Gastroesophageal sphincter (tissue), 3 donors: ENCODE results near the gene CD320.

Experiments
- CTCF ChIP-seq, 4 experiments: fragments of 200-600 bp in 2 of 4; fragments of 450-650 bp in 2 of 4; sonication (generic) in 1 of 4; IDR thresholded peaks; one replicate each; pipeline ENCODE4 v1.5.1; 2017 to 2019; ENCODE audit warnings: antibody characterized with exemption in 4 of 4, mild to moderate bottlenecking in 2 of 4, moderate library complexity in 2 of 4
- EP300 ChIP-seq: sonication (generic); formaldehyde crosslinking; IDR thresholded peaks from one replicate; pipeline ENCODE4 v1.6.1; 2017; ENCODE audit warnings: antibody characterized with exemption, mild to moderate bottlenecking
- POLR2A ChIP-seq, 2 donors: fragments of 450-650 bp; IDR thresholded peaks; one replicate each; pipeline ENCODE4 v1.6.1; 2017; ENCODE audit warnings: antibody characterized with exemption in 2 of 2, mild to moderate bottlenecking in 2 of 2, moderate library complexity in 1 of 2

DNA sequence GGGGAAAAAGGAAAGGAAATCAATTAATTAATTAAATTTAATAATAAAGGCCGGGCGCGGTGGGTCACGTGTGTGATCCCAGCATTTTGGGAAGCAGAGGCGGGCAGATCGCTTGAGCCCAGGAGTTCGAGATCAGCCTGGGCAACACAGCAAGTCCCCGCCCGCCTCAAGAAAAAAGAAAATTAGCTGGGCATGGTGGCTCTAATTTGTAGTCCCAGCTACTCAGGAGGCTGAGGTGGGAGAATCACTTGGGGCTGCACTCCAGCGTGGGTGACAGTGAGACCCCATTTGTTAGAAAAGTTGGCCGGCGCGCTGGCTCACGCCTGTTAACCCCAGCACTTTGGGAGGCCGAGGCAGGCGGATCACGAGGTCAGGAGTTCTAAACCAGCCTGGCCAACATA, 733 bp upstream of the CD320 start:
- TF ChIP-seq POLR2A (IDR thresholded peaks at IDR 0.05) (no peak), CTCF (IDR thresholded peaks at IDR 0.05) (no peak), EP300 (no peak)
